ENCODE measurements around the gene MOB3B. TPM values are rescaled to one million over a fixed set of nuclear protein-coding genes. Genes with fewer than 3 reads are reported as not detected.

Gene MOB3B
- polyA plus RNA-seq, 1 of the 3 experiments (the other 2 are of a cell fraction) = 0.90 TPM

GRCh38 chr9:27495480-27496134, 34.0 kb downstream of the MOB3B start:
- Histone ChIP-seq H3K9ac (no peak overlapping the region), H3K79me2 (ENCODE audit: insufficient read depth) (no peaks in the 10 kb centered on the region), H2AFZ (ENCODE audit: low read depth) (no peak overlapping the region), H3F3A (replicated peaks; ENCODE audit: insufficient read depth) (peaks cover 15% of the 10 kb centered on the region), H3K36me3 (replicated peaks in 1 of 2; ENCODE audit: control insufficient read depth in 1 of 2, insufficient read depth in 2 of 2, low read length in 1 of 2) (no peaks in the 10 kb centered on the region), H3K27me3 (ENCODE audit: insufficient read depth) (no peaks in the 10 kb centered on the region), H3K9me2 (no peaks in the 10 kb centered on the region), H3K4me1 (ENCODE audit: control insufficient read depth in 1 of 2, insufficient read depth in 2 of 2, low read depth in 1 of 2, low read length in 1 of 2) (no peaks in the 10 kb centered on the region; a peak in 2 of 4 replicates), H3K9me3 (no peaks in the 10 kb centered on the region), H4K20me1 (ENCODE audit: insufficient read depth) (no peaks in the 10 kb centered on the region), H3K4me2 (no peak overlapping the region), H3K4me3 (ENCODE audit: low read depth in 2 of 2, low read length in 1 of 2) (no peak overlapping the region), H3K27ac (ENCODE audit: low read depth in 2 of 2, low read length in 1 of 2) (no peak overlapping the region)
- 76% methylated on average over 3 of the region's 3 CpGs for WGBS (ENCODE audit: low lambda C conversion rate)
- ChIA-PET POLR2A (no interaction called here), CTCF (interaction anchor here (0.7 kb wide), 1 partner anchor 20 kb away, joined by 3 read pairs; no protein-coding TSS in a partner anchor)
- no peak for TF ChIP-seq MEF2A (IDR thresholded peaks at IDR 0.05; ENCODE audit: borderline replicate concordance, low read depth)
- no peak for TF ChIP-seq MAX (IDR thresholded peaks at IDR 0.05; ENCODE audit: low read depth)
- TF ChIP-seq SMC3 (IDR thresholded peaks at IDR 0.05; ENCODE audit: low read depth, low read length) = no peak
- no peak for TF ChIP-seq ZBTB33 (IDR thresholded peaks at IDR 0.05; ENCODE audit: borderline replicate concordance, low read depth)
- TF ChIP-seq CHD2 (IDR thresholded peaks at IDR 0.05; ENCODE audit: low read length, partially characterized antibody) = no peak
- no peak for TF ChIP-seq USF1 (IDR thresholded peaks at IDR 0.05; ENCODE audit: borderline replicate concordance, low read depth)
- TF ChIP-seq NRF1 (IDR thresholded peaks at IDR 0.05; ENCODE audit: low read depth, low read length) = no peak
- no peak for TF ChIP-seq POLR2AphosphoS5 (IDR thresholded peaks at IDR 0.05; ENCODE audit: low read depth, low read length)
- TF ChIP-seq MXI1 (IDR thresholded peaks at IDR 0.05; ENCODE audit: low read depth, low read length) = no peak
- no peak for TF ChIP-seq CTCF (IDR thresholded peaks at IDR 0.05)
- no peak for TF ChIP-seq FOSL2 (IDR thresholded peaks at IDR 0.05; ENCODE audit: borderline replicate concordance, low read depth)
- no peak for TF ChIP-seq FOXM1 (IDR thresholded peaks at IDR 0.05; ENCODE audit: low read depth)
- TF ChIP-seq YY1 (IDR thresholded peaks at IDR 0.05; ENCODE audit: low read depth) = no peak
- TF ChIP-seq TEAD4 (IDR thresholded peaks at IDR 0.05; ENCODE audit: borderline replicate concordance, insufficient read depth) = no peak
- TF ChIP-seq PBX3 (IDR thresholded peaks at IDR 0.05) = no peak
- TF ChIP-seq ELF1 (IDR thresholded peaks at IDR 0.05) = no peak
- TF ChIP-seq SIN3A (IDR thresholded peaks at IDR 0.05; ENCODE audit: borderline replicate concordance, low read depth, low read length) = no peak
- TF ChIP-seq RXRA (IDR thresholded peaks at IDR 0.05; ENCODE audit: borderline replicate concordance, low read depth) = no peak
- no peak for TF ChIP-seq JUND (IDR thresholded peaks at IDR 0.05)
- no peak for TF ChIP-seq GATA2 (CRISPR knock-in tag; IDR thresholded peaks at IDR 0.05)
- DNase-seq = no peak
